Activated CD8-positive, alpha-beta memory T cell treated with anti-CD3 and anti-CD28 coated beads, Interleukin-2, amount 50 U/mL, for 24 hours (primary cell): Measurements from ENCODE around the gene SLC6A7.
"Not testable (repeated sequence)": the region's sequence is repeated elsewhere in the genome, so short reads cannot be mapped to it uniquely, and the experiment has no call there.

Experiments used
- DNase-seq: peaks from one replicate; pipeline ENCODE4 v3.0.0-alpha.2; 2020; ENCODE audit errors: extremely low read depth

Gene SLC6A7

GRCh38 chr5:150217038-150217437 lies 27.2 kb downstream of the SLC6A7 start:
- DNase-seq = no peak

DNA sequence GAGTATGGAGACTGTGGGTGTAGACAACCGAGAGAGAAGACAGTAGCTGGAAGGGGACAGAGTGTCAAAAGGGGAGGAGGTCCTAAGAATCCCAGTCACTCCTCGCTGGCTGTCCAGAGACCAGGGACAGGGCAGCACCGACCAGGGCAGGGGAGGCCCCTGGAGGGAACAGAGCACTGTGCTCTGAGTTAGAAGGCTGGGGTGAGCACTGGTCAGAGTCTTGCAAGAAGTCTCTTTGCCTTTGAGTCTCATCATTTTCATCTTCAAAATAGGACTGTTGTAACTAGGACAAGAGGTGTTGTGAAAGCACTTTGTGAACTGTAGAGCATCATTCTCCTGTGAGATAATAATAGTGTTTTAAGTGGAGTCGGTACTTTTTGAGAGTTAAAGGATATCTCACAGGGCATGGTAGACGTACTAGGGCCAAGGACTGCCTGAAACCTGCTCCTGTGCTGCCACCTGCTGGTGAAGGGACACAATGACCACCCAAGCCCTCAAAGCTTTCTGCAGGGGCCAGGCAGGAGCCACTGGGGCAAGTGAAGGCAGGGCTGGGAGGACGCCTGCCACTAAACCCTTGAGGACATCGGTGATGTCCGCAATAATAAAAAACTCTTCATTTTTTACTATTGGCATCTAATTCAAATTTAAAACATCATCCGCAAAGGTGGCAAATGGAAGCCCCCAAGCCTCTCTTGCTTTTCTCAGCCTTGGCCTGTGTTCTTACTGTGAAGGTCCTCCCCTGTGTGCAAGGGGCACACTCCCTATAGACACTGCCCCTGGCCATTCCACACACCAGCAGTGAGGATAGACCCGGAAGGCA lies 28.2 kb downstream of the SLC6A7 start:
- DNase-seq = peak; percentile 39

- DNase-seq = no peak
These were observed 28.8 kb downstream of the SLC6A7 start for GRCh38 chr5:150218693-150219035.

- no peak for DNase-seq
These were observed 29.3 kb downstream of the SLC6A7 start for GRCh38 chr5:150219142-150219541.

- no peak for DNase-seq
These were observed 30.0 kb downstream of the SLC6A7 start for GRCh38 chr5:150219861-150220260.

- DNase-seq = no peak
These were observed 31.6 kb downstream of the SLC6A7 start for GRCh38 chr5:150221471-150221870.

- DNase-seq = no peak
These were observed 33.0 kb downstream of the SLC6A7 start for GRCh38 chr5:150222906-150223305.

- DNase-seq = no peak
These were observed 33.6 kb downstream of the SLC6A7 start for GRCh38 chr5:150223474-150223873.

- no peak for DNase-seq
These were observed 34.7 kb downstream of the SLC6A7 start for GRCh38 chr5:150224483-150225027.

DNA sequence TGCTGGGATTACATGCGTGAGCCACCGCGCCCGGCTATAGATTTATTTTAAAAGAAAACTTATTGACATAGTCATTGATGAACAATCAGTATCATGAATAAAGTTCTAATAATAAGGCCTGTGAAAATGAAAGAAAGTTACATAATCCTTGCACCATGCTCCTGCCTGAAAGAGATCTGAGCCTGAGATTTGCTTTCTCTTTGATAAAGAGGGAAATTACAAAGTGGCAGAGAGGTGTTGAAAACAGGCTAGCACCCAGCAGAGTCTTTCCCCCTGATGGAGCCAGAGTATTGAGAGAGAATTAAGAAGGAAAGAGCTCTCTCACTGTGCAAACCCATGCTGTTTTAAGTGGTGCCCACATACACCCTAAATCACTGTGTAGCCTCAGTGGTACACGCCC lies 37.2 kb downstream of the SLC6A7 start:
- no peak for DNase-seq

- no peak for DNase-seq
These were observed 37.9 kb downstream of the SLC6A7 start for GRCh38 chr5:150227606-150228273.

DNA sequence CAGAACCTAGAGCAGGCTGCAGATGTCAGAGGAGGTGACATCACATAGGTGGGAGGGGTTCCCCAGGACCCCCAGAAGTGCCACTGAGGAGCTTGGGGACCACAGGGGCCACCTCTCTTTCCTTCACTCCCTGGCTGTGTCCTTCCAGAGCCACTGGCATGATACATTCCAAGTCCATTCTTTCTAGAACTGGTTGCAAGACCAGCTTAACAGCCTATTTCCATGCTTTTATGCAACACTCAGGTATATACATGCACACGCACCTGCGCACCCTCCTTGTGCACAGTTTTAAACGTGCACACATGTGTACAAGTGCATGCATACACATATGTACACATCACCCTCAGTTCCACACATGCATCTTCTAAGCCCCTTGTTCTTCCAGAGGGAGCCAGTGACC lies 39.7 kb downstream of the SLC6A7 start:
- DNase-seq = no peak

GRCh38 chr5:150230842-150231241 lies 41.0 kb downstream of the SLC6A7 start:
- no peak for DNase-seq

- not testable (repeated sequence) for DNase-seq
These were observed 43.8 kb downstream of the SLC6A7 start for GRCh38 chr5:150233706-150234105.

GRCh38 chr5:150234576-150235499 lies 45.0 kb downstream of the SLC6A7 start:
- no peak for DNase-seq

- DNase-seq = no peak
These were observed 45.6 kb downstream of the SLC6A7 start for GRCh38 chr5:150235500-150235854.

GRCh38 chr5:150236313-150236712 lies 46.5 kb downstream of the SLC6A7 start:
- DNase-seq = no peak

GRCh38 chr5:150236981-150237754 lies 47.3 kb downstream of the SLC6A7 start:
- no peak for DNase-seq

- no peak for DNase-seq
These were observed 48.8 kb downstream of the SLC6A7 start for GRCh38 chr5:150238646-150239045.

- no peak for DNase-seq
These were observed 49.4 kb downstream of the SLC6A7 start for GRCh38 chr5:150239099-150239793.

- no peak for DNase-seq
These were observed 49.9 kb downstream of the SLC6A7 start for GRCh38 chr5:150239794-150240122.
